Activated naive CD4-positive, alpha-beta T cell treated with anti-CD3 and anti-CD28 coated beads, Interleukin-2, amount 10 ng/mL, durations not matched to agents 7 days and 5 days (primary cell): ENCODE measurements around the gene HTR5A.

Experiments
- CTCF ChIA-PET: fragments of 350-600 bp; sonication (Branson Sonifier 250); formaldehyde crosslinking; loops from one replicate; lab custom pipeline; 2021; ENCODE audit warnings: antibody characterized with exemption; lab: Charles Lee
- DNase-seq: peaks from one replicate; pipeline ENCODE4 v3.0.0-alpha.2; 2020
- H3K27ac Mint-ChIP-seq: one replicate; pipeline ENCODE4 v1.8.0; 2021; ENCODE audit warnings: mild to moderate bottlenecking, moderate library complexity, mixed read lengths
- H3K27me3 Mint-ChIP-seq: one replicate; pipeline ENCODE4 v1.8.0; 2021; ENCODE audit warnings: mild to moderate bottlenecking, mixed read lengths
- H3K36me3 Mint-ChIP-seq: one replicate; pipeline ENCODE4 v1.8.0; 2021; ENCODE audit warnings: mixed read lengths
- H3K4me1 Mint-ChIP-seq: one replicate; pipeline ENCODE4 v1.8.0; 2021; ENCODE audit warnings: mixed read lengths
- H3K4me3 Mint-ChIP-seq: one replicate; pipeline ENCODE4 v1.8.0; 2021; ENCODE audit warnings: mild to moderate bottlenecking, moderate library complexity, mixed read lengths
- H3K9me3 Mint-ChIP-seq: one replicate; pipeline ENCODE4 v1.8.0; 2021; ENCODE audit warnings: mixed read lengths

The HTR5A gene

DNA sequence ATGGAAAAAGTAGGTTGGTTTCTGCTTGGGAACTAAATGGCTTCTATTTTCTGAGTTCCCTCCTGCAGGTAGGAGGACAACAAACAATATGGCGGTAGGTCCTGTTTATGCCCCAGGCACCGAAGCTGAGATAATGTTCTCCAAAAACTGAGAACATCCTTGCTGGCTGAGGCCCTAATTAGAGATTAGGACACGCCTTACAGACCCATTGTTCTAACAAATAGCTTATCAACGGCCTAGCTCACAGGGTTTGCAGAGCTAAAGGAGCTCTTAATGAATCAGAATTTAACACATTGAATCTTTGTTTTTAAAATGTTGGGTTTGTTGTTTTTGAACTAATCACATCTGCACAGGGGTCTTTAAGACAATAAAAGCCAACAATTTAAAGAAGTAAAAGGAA is 37.0 kb downstream of the HTR5A start:
- no peak for DNase-seq
- no peak overlapping the region for H3K4me3 Mint-ChIP-seq
- CTCF ChIA-PET = no interaction called here
- no peaks in the 10 kb centered on the region for H3K9me3 Mint-ChIP-seq
- peaks cover 3% of the 10 kb centered on the region for H3K27me3 Mint-ChIP-seq
- H3K36me3 Mint-ChIP-seq = no peaks in the 10 kb centered on the region
- no peak overlapping the region for H3K27ac Mint-ChIP-seq
- H3K4me1 Mint-ChIP-seq = no peaks in the 10 kb centered on the region

GRCh38 chr7:155108144-155108901 is 38.2 kb downstream of the HTR5A start:
- H3K27ac Mint-ChIP-seq = no peak overlapping the region
- CTCF ChIA-PET = no interaction called here
- DNase-seq = no peak
- H3K4me1 Mint-ChIP-seq = no peaks in the 10 kb centered on the region
- H3K9me3 Mint-ChIP-seq = no peaks in the 10 kb centered on the region
- H3K4me3 Mint-ChIP-seq = no peak overlapping the region
- H3K27me3 Mint-ChIP-seq = peaks cover 7% of the 10 kb centered on the region
- no peaks in the 10 kb centered on the region for H3K36me3 Mint-ChIP-seq

- no peaks in the 10 kb centered on the region for H3K36me3 Mint-ChIP-seq
- H3K27ac Mint-ChIP-seq = no peak overlapping the region
- H3K4me1 Mint-ChIP-seq = no peaks in the 10 kb centered on the region
- H3K9me3 Mint-ChIP-seq = no peaks in the 10 kb centered on the region
- no peak for DNase-seq
- CTCF ChIA-PET = no interaction called here
- H3K27me3 Mint-ChIP-seq = peaks cover 7% of the 10 kb centered on the region
- H3K4me3 Mint-ChIP-seq = no peak overlapping the region
Measured at GRCh38 chr7:155109121-155109520, 39.0 kb downstream of the HTR5A start.

GRCh38 chr7:155115288-155115687 is 45.2 kb downstream of the HTR5A start:
- no peak for DNase-seq
- no peaks in the 10 kb centered on the region for H3K36me3 Mint-ChIP-seq
- CTCF ChIA-PET = no interaction called here
- no peak overlapping the region for H3K27ac Mint-ChIP-seq
- peaks cover 13% of the 10 kb centered on the region for H3K27me3 Mint-ChIP-seq
- no peaks in the 10 kb centered on the region for H3K4me1 Mint-ChIP-seq
- no peak overlapping the region for H3K4me3 Mint-ChIP-seq
- H3K9me3 Mint-ChIP-seq = peaks cover 8% of the 10 kb centered on the region

GRCh38 chr7:155119801-155120382 is 49.8 kb downstream of the HTR5A start:
- H3K36me3 Mint-ChIP-seq = no peaks in the 10 kb centered on the region
- H3K27ac Mint-ChIP-seq = no peak overlapping the region
- CTCF ChIA-PET = interaction anchor here (1.2 kb wide), 1 partner anchor 12 kb away, joined by 3 read pairs; no protein-coding TSS in a partner anchor
- H3K4me3 Mint-ChIP-seq = no peak overlapping the region
- peaks cover 13% of the 10 kb centered on the region for H3K27me3 Mint-ChIP-seq
- no peaks in the 10 kb centered on the region for H3K4me1 Mint-ChIP-seq
- no peak for DNase-seq
- peaks cover 17% of the 10 kb centered on the region for H3K9me3 Mint-ChIP-seq

DNA sequence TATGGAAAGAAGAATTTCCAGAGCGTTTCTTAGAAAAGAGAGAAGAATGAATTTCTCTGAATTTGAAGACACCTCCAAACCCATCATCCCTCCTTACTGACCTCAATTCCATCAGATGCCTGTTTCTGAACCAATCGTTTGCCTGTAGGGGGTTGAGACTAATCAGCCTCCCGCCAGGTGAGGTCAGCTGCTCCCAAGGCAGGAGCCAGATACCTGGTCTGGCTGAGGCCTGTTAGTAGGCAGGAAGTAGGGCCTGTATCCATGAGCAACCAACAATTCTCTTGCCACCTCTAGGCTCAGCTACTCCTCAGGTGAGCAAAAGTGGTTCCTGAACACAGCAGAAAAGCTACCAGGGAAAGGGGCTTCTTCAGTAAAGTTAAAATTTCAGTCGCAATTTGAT is 50.3 kb downstream of the HTR5A start:
- Mint-ChIP-seq H3K36me3 (no peaks in the 10 kb centered on the region), H3K9me3 (peaks cover 17% of the 10 kb centered on the region), H3K4me1 (no peaks in the 10 kb centered on the region), H3K27ac (no peak overlapping the region), H3K4me3 (no peak overlapping the region), H3K27me3 (peaks cover 13% of the 10 kb centered on the region)
- no peak for DNase-seq
- CTCF ChIA-PET = interaction anchor here (1.2 kb wide), 1 partner anchor 11 kb away, joined by 3 read pairs; no protein-coding TSS in a partner anchor

DNA sequence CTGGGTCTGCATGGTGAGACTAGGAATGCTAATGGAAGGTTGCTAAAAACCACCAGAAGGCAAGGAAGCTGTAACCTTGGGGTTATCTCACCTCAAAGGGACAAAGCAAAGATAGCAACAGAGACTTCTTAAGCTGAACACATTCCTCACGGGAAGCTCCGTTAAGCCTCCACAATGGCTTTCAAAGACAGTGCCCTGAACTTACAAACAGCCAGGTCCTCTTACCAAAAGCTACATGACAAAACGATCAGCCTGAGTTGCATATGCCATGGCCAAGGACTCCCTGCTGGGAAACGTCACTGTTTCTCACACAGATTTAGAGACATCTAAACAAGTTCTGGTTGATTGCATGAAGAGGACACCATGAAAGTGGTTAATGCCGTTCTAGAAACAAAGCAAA is 52.7 kb downstream of the HTR5A start:
- H3K4me3 Mint-ChIP-seq = no peak overlapping the region
- CTCF ChIA-PET = no interaction called here
- H3K27me3 Mint-ChIP-seq = peaks cover 10% of the 10 kb centered on the region
- no peak for DNase-seq
- H3K4me1 Mint-ChIP-seq = no peaks in the 10 kb centered on the region
- H3K27ac Mint-ChIP-seq = no peak overlapping the region
- no peaks in the 10 kb centered on the region for H3K36me3 Mint-ChIP-seq
- peaks cover 17% of the 10 kb centered on the region for H3K9me3 Mint-ChIP-seq

GRCh38 chr7:155123413-155123812 is 53.3 kb downstream of the HTR5A start:
- Mint-ChIP-seq H3K4me1 (no peaks in the 10 kb centered on the region), H3K4me3 (no peak overlapping the region), H3K36me3 (no peaks in the 10 kb centered on the region), H3K9me3 (peaks cover 17% of the 10 kb centered on the region), H3K27me3 (peaks cover 10% of the 10 kb centered on the region), H3K27ac (no peak overlapping the region)
- CTCF ChIA-PET = no interaction called here
- no peak for DNase-seq

- H3K4me3 Mint-ChIP-seq = no peak overlapping the region
- DNase-seq = no peak
- H3K4me1 Mint-ChIP-seq = no peaks in the 10 kb centered on the region
- no peak overlapping the region for H3K27ac Mint-ChIP-seq
- CTCF ChIA-PET = no interaction called here
- no peaks in the 10 kb centered on the region for H3K36me3 Mint-ChIP-seq
- peaks cover 4% of the 10 kb centered on the region for H3K27me3 Mint-ChIP-seq
- H3K9me3 Mint-ChIP-seq = peaks cover 14% of the 10 kb centered on the region
Measured at GRCh38 chr7:155124706-155125105, 54.6 kb downstream of the HTR5A start.

DNA sequence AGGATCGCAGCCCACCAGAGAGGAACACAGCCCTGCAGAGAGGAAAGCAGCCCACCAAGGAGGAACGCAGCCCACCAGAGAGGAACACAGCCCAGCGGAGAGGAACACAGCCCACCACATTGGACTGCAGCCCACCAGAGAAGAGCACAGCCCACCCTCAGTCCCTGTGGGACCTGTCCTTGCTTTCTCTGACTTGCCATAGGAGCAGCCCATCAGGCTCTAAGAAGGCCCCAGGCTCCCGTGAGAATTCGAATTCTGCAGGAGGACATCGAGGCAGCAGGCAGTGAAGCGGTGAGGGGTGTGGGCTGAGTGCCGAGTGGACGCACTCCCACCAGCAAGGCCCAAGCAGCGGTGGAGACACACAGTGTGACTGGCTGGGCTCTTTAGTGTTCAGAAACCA is 59.1 kb downstream of the HTR5A start:
- CTCF ChIA-PET = no interaction called here
- H3K27me3 Mint-ChIP-seq = peaks cover 4% of the 10 kb centered on the region

GRCh38 chr7:155129789-155130188 is 59.7 kb downstream of the HTR5A start:
- CTCF ChIA-PET = no interaction called here
- Mint-ChIP-seq H3K27ac (no peak overlapping the region), H3K9me3 (peaks cover 2% of the 10 kb centered on the region), H3K27me3 (peaks cover under 1% of the 10 kb centered on the region), H3K36me3 (no peaks in the 10 kb centered on the region), H3K4me1 (no peaks in the 10 kb centered on the region), H3K4me3 (no peak overlapping the region)
- no peak for DNase-seq

More for the DNA sequence above, 59.1 kb downstream of the HTR5A start:
- H3K9me3 Mint-ChIP-seq = peaks cover 2% of the 10 kb centered on the region
- no peak overlapping the region for H3K27ac Mint-ChIP-seq
- no peak for DNase-seq
- H3K4me3 Mint-ChIP-seq = no peak overlapping the region
- H3K4me1 Mint-ChIP-seq = no peaks in the 10 kb centered on the region
- no peaks in the 10 kb centered on the region for H3K36me3 Mint-ChIP-seq

- Mint-ChIP-seq H3K9me3 (peaks cover 2% of the 10 kb centered on the region), H3K27ac (no peak overlapping the region), H3K4me1 (no peaks in the 10 kb centered on the region), H3K36me3 (no peaks in the 10 kb centered on the region), H3K4me3 (no peak overlapping the region), H3K27me3 (no peaks in the 10 kb centered on the region)
- no peak for DNase-seq
- CTCF ChIA-PET = no interaction called here
Measured at GRCh38 chr7:155130493-155130892, 60.4 kb downstream of the HTR5A start.

DNA sequence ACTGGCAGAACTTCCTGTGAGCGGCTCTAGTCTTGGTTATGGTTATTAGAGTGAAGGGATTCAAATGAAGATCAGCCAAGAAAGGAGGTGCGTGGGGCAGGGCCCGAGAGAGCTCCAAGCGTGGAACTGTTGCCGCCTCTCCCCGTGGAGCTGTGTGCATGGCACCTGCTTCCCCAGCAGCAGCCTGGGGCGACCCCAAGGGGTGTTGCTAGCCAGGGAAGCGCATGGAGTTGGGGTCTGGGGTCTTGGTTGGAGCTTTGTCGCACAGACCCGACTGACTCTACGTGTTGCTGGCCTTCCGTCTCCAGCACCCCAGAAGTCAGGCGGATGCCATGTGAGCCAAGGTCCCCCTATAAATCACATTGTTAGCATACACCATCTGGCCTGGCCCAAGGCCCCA is 61.0 kb downstream of the HTR5A start:
- DNase-seq = no peak
- H3K36me3 Mint-ChIP-seq = no peaks in the 10 kb centered on the region
- peaks cover 2% of the 10 kb centered on the region for H3K9me3 Mint-ChIP-seq
- H3K27me3 Mint-ChIP-seq = no peaks in the 10 kb centered on the region
- no peak overlapping the region for H3K27ac Mint-ChIP-seq
- CTCF ChIA-PET = interaction anchor here (1.0 to 1.3 kb wide), 2 partner anchors 11 to 214 kb away, joined by 3 read pairs; no protein-coding TSS in a partner anchor
- H3K4me1 Mint-ChIP-seq = no peaks in the 10 kb centered on the region
- H3K4me3 Mint-ChIP-seq = no peak overlapping the region

GRCh38 chr7:155132431-155132830 is 62.3 kb downstream of the HTR5A start:
- Mint-ChIP-seq H3K9me3 (peaks cover 2% of the 10 kb centered on the region), H3K36me3 (no peaks in the 10 kb centered on the region), H3K27ac (no peak overlapping the region), H3K27me3 (no peaks in the 10 kb centered on the region), H3K4me1 (no peaks in the 10 kb centered on the region), H3K4me3 (no peak overlapping the region)
- DNase-seq = no peak
- CTCF ChIA-PET = interaction anchor here (1.3 kb wide), 1 partner anchor 213 kb away, joined by 3 read pairs; no protein-coding TSS in a partner anchor
